Upper lobe of left lung (tissue), 4 donors: Measurements from ENCODE around the gene S100A3.

Source experiments
- CTCF ChIP-seq, 6 experiments: fragments of 450-650 bp in 4 of 6; fragments of 200-600 bp in 2 of 6; sonication (generic) in 2 of 6; IDR thresholded peaks; one replicate each; pipeline ENCODE4 v1.5.1; 2016 to 2019; ENCODE audit warnings: antibody characterized with exemption in 6 of 6
- EP300 ChIP-seq, 4 donors: sonication (generic); formaldehyde crosslinking; IDR thresholded peaks; one replicate each; pipeline ENCODE4 v1.5.1; 2017; ENCODE audit warnings: antibody characterized with exemption in 4 of 4, control low read depth in 2 of 4
- POLR2A ChIP-seq, 4 donors: fragments of 450-650 bp; IDR thresholded peaks; one replicate each; pipeline ENCODE4 v1.5.1; 2016 to 2017; ENCODE audit warnings: antibody characterized with exemption in 4 of 4, mild to moderate bottlenecking in 2 of 4
- POLR2AphosphoS5 ChIP-seq, 2 donors: sonication (generic); formaldehyde crosslinking; IDR thresholded peaks; one replicate each; pipeline ENCODE4 v1.5.1; 2017; ENCODE audit warnings: antibody characterized with exemption in 2 of 2

GRCh38 chr1:153546371-153546770 lies 2.7 kb downstream of the S100A3 start:
- TF ChIP-seq EP300 (IDR thresholded peaks at IDR 0.05): no peak
- no peak for TF ChIP-seq CTCF (IDR thresholded peaks at IDR 0.05)
- no peak for TF ChIP-seq POLR2AphosphoS5 (IDR thresholded peaks at IDR 0.05)
- no peak for TF ChIP-seq POLR2A (IDR thresholded peaks at IDR 0.05)
